Left forelimb (tissue), 1 donor: Measurements from ENCODE around the gene IRX6.

Source experiments
- DNase-seq: peaks from one replicate; pipeline ENCODE4 v3.0.0-alpha.2; 2018; ENCODE audit warnings: low spot score

Gene IRX6

GRCh38 chr16:55323637-55324271 is at the start of gene IRX6:
Gene IRX6 (plus strand): TSS chr16:55324203. CDS start chr16:55325092, 889 bp downstream.
- peak; percentile 73 for DNase-seq

GRCh38 chr16:55274391-55274790 is 49.6 kb upstream of the IRX6 start:
- DNase-seq, result no peak

GRCh38 chr16:55275167-55275566 is 48.8 kb upstream of the IRX6 start:
- no peak for DNase-seq

- no peak for DNase-seq
Observed at GRCh38 chr16:55275869-55276268, 48.1 kb upstream of the IRX6 start.

DNA sequence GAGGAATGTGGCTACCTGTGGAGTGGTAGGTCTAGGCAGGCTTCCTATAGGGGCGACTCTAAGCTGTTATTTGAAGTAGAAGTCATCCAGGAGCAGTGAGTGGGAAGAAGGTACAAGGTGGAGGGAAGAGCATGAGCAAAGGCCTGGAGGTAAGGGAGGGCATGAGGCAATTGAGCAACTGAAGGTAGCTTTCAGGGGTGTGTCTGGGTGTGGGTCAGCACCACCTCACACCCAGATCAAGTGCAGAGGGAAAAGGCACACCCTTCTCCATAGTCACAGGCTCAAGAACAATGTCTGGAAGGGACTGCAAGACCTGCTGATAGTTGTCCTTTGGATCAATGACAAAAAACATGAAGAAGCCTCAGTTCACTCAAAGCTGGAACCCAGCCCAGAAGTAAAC is 46.5 kb upstream of the IRX6 start:
- no peak for DNase-seq

DNA sequence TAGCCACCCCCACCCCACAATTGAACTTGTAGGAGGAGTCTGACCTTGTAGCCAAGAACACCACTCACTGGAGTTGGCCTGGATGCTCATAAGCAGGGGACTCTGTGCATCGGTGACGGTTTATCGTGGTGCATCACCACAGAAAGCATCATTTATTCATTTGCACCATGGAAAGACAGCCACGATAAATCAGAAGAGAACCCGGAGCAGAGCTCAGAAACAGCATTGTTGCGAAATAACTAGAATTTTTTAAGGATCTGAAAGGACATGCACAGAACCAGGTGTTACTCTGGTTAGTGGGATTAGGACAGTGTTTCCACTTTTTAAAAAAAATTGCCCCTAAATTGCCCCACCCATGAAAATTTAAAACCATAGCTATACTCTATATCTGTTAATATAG is 44.4 kb upstream of the IRX6 start:
- no peak for DNase-seq

DNA sequence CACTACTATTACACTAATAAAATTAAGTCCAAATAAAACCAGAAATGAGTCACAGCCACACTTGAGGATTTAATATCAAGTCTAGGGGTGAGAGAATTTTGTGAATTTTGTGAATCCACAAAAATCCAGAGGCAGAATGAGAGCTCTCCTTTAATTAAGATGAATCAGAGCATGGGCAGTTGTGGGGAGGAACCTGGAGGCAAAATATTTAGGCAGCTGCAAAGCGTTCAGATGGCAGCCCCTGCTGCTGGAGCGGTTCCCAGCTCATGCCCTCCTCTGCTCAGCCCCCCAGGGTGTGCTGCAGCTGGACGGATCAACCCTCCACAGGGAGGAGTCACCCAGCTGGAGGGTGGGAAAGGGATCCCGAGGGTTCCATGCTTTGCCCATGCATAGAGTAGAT is 43.4 kb upstream of the IRX6 start:
- no peak for DNase-seq

DNA sequence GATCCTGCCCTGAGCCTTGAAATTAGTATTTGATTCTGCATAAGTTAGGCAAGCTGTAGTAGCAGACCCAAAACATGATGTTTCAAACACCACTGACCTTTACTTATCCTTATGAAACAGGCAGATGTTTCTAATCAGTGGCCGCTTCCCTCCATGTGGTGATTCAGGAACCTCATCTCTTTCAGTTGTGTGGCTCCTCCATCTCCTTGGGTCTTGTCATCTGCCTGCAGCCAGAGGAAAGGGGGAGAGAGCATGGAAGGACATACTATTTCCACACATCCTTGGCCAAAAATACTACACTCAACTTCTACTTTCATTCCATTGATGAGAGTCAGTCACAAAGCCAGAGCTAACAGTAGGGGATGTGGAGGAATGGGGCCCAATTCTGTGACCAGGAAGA is 41.6 kb upstream of the IRX6 start:
- DNase-seq, result no peak

GRCh38 chr16:55283812-55284717 is 39.9 kb upstream of the IRX6 start:
- DNase-seq, result no peak

- DNase-seq, result no peak
Observed at GRCh38 chr16:55284718-55285099, 39.3 kb upstream of the IRX6 start.

GRCh38 chr16:55285586-55285985 is 38.4 kb upstream of the IRX6 start:
- no peak for DNase-seq

DNA sequence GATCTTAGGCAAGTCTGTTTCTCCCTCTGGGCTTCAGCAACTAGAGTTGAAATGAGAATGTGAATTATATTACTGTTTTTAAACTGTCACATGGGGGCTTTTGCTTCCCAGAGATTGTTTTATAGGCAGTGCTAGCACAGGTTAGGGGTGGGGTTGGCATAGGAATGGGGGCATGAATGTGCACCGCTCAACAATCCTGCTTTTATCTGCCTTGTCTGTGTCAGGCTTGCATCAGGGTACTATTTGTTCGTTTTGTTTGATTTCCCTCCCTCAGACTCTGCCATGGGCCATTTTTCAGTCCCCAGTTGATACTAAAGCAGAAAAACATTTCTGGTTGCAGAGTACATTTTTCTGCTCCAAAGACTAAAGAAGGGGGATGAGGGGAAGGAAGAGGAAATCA is 34.6 kb upstream of the IRX6 start:
- DNase-seq, result no peak

DNA sequence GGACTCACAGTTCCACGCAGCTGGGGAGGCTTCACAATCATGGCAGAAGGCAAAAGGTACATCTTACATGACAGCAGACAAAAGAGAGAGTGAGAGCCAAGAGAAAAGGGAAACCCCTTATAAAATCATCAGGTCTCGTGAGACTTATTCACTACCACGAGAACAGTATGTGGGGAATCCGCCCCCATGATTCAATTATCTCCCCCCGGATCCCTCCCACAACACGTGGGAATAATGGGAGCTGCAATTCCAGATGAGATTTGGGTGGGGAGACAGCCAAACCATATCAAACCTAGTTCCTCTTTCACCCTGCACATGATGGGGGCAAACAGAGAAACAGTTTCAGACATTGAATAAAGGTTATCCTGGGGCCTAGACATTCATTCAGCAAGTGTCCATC is 32.2 kb upstream of the IRX6 start:
- no peak for DNase-seq

DNA sequence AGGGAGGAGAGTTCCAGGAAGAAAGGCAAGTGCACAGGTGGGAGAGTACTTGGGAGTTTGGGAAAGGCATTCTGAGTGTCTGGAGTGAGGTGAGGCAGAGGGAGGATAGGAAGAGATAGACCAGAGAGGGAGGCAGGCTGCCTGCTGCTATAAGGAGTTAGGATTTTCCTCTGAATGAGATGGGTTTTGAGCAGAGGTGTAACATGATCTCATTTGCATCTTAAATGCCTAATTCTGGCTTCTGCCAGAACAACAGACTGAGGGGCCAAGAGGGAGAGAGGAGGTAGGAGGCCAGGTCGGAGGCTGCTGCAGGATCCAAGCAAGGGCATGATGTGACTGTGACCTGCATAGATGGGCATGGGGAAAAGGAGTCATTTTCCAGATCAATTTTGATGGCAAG is 31.5 kb upstream of the IRX6 start:
- no peak for DNase-seq

GRCh38 chr16:55294129-55294528 is 29.9 kb upstream of the IRX6 start:
- DNase-seq, result no peak

DNA sequence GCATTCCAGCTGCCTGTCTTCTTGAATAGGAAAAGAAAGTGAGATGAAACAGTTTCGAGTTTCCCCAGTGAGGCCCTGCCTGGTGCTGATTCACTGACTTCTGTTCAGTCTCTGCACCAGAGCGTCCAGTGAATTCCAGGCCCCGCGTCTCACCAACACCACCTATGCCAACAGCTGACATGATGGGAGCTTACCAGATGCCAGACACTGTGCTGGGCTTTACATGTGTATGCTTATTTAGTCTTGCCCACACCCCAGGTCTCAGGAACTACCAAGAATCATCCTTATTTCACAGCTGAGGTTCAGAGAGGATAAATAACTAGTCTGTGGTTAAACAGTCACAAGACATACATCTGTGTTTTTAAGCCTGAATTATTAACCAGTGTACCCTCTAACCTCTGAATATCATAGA is 29.1 kb upstream of the IRX6 start:
- no peak for DNase-seq

- DNase-seq, result no peak
Observed at GRCh38 chr16:55297062-55297909, 26.7 kb upstream of the IRX6 start.

GRCh38 chr16:55297910-55298479 is 26.0 kb upstream of the IRX6 start:
- no peak for DNase-seq

DNA sequence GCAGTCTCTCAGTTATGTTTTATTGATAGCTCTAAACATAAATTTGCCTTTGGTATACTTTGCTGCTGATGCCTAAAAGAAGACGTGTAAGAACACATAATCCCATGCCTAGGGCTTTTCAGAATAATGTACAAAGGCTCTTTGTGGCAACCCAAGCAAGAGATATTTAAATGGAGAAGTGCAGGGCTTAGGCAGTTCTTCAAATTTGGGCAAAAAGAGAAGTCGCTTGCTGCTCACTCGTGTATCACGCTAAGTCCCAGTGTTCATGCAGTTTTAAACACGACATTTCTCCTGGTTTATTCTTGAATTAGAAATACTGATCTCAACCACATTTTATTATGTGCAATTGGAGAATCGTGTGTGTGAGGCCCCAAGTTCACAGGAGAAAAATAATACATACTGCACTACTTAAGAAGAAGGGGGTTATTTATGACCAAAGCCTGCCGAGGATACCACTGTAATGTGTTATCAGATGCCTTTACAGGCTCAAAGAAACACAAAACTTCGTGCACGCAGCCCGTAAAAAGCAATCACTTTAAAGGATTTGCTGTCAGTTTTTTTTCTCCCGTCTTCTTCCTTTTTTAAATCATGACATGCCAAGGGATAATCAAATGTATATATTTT is 22.5 kb upstream of the IRX6 start:
- no peak for DNase-seq

GRCh38 chr16:55302635-55303034 is 21.4 kb upstream of the IRX6 start:
- DNase-seq, result no peak

- no peak for DNase-seq
Observed at GRCh38 chr16:55308973-55309372, 15.0 kb upstream of the IRX6 start.

GRCh38 chr16:55322327-55322726 is 1.7 kb upstream of the IRX6 start:
- DNase-seq, result no peak
